CD1c-positive myeloid dendritic cell (primary cell): ENCODE measurements around the gene GP9.
"Not testable (repeated sequence)": the region's sequence is repeated elsewhere in the genome, so short reads cannot be mapped to it uniquely, and the experiment has no call there.

ENCODE experiments used
- DNase-seq: peaks from one replicate; pipeline ENCODE4 v3.0.0-alpha.2; 2016; ENCODE audit errors: extremely low spot score

The GP9 gene

GRCh38 chr3:129111076-129111780 lies 50.6 kb downstream of the GP9 start:
- not testable (repeated sequence) for DNase-seq
